Activated CD4-positive, alpha-beta T cell treated with anti-CD3 and anti-CD28 coated beads for 36 hours (primary cell): ENCODE data around the gene ZNF454. TPM values are rescaled to one million over a fixed set of nuclear protein-coding genes. Genes with fewer than 3 reads are reported as not detected.

ENCODE experiments used
- ATAC-seq: fragments of 200-7000 bp; cut with Tn5 transposase; one replicate; pipeline ENCODE4 v1.10.0; 2021; ENCODE audit warnings: mild to moderate bottlenecking, moderate library complexity
- CTCF ChIA-PET: fragments of 350-600 bp; sonication (Branson Sonifier 250); formaldehyde crosslinking; loops from one replicate; lab custom pipeline; 2021; ENCODE audit warnings: antibody characterized with exemption; lab: Charles Lee
- POLR2A ChIA-PET: fragments of 350-600 bp; sonication (Branson Sonifier 250); formaldehyde crosslinking; loops from one replicate; lab custom pipeline; 2021; ENCODE audit warnings: antibody characterized with exemption, inconsistent platforms; lab: Charles Lee
- DNase-seq: peaks from one replicate; pipeline ENCODE4 v3.0.0-alpha.2; 2020
- H3K27ac Mint-ChIP-seq: one replicate; pipeline ENCODE4 v1.8.0; 2021; ENCODE audit warnings: mixed read lengths
- H3K27me3 Mint-ChIP-seq: one replicate; pipeline ENCODE4 v1.8.0; 2021; ENCODE audit warnings: mixed read lengths
- H3K36me3 Mint-ChIP-seq: one replicate; pipeline ENCODE4 v1.8.0; 2021; ENCODE audit warnings: low read depth, mixed read lengths
- H3K4me1 Mint-ChIP-seq: one replicate; pipeline ENCODE4 v1.8.0; 2021; ENCODE audit warnings: mixed read lengths
- H3K4me3 Mint-ChIP-seq: one replicate; pipeline ENCODE4 v1.8.0; 2021; ENCODE audit warnings: mild to moderate bottlenecking, moderate library complexity, mixed read lengths
- H3K9me3 Mint-ChIP-seq: one replicate; pipeline ENCODE4 v1.8.0; 2021; ENCODE audit warnings: low read depth, mixed read lengths
- intact Hi-C, 2 experiments: fragments of 100-400 bp; cut with DNase I in 1 of 2; cut with micrococcal nuclease in 1 of 2; formaldehyde crosslinking; loops; one replicate each; pipeline versions ENCODE4 v1.14.2 to v1.15.1; 2022 to 2024; cut with DNase I, micrococcal nuclease
- total RNA-seq, 2 experiments: library from RNA; stranded (reverse); gene quantifications; one replicate each; pipeline ENCODE4 v1.2.3, GENCODE V29; 2021

Gene ZNF454
- not detected for total RNA-seq

GRCh38 chr5:178940569-178941360 is at the start of gene ZNF454:
Gene ZNF454 (plus strand): TSS chr5:178941198. CDS start chr5:178942792, 1,594 bp downstream.
- peaks cover 46% of the 10 kb centered on the region for H3K36me3 Mint-ChIP-seq
- no peak within 1 kb of the TSS for H3K4me3 Mint-ChIP-seq
- DNase-seq: no peak
- intact Hi-C loops: no loop called here
- POLR2A ChIA-PET: no interaction called here
- CTCF ChIA-PET: no interaction called here
- peaks cover 66% of the 10 kb centered on the region for H3K9me3 Mint-ChIP-seq
- no peak for ATAC-seq
- H3K27ac Mint-ChIP-seq: no peak within 1 kb of the TSS
- H3K27me3 Mint-ChIP-seq: peaks cover 26% of the 10 kb centered on the region
- H3K4me1 Mint-ChIP-seq: no peaks in the 10 kb centered on the region

GRCh38 chr5:178895615-178896571 is 45.1 kb upstream of the ZNF454 start, which contains the start of gene ZFP2:
Gene ZFP2 (plus strand): TSS chr5:178895913. CDS start chr5:178931314, 35,401 bp downstream.
- peak within 1 kb of the TSS; percentile 51 for H3K27ac Mint-ChIP-seq
- ATAC-seq (peak; percentile 97), DNase-seq (peak; percentile 63)
- ChIA-PET CTCF (no interaction called here), POLR2A (no interaction called here)
- H3K9me3 Mint-ChIP-seq: peaks cover 9% of the 10 kb centered on the region
- peaks cover 25% of the 10 kb centered on the region for H3K36me3 Mint-ChIP-seq
- intact Hi-C loops: loop anchor here (1.0 to 5.0 kb wide), 4 partner anchors 37 to 166 kb away; partner anchors contain the start of genes ZNF354B (in 2 of the 2), ZNF354A (in 1 of the 2) and ZNF879 (in 1 of the 2)
- H3K4me1 Mint-ChIP-seq: no peaks in the 10 kb centered on the region
- H3K4me3 Mint-ChIP-seq: peak within 1 kb of the TSS; percentile 69
- H3K27me3 Mint-ChIP-seq: no peaks in the 10 kb centered on the region

- no peak for DNase-seq
- CTCF ChIA-PET: interaction anchor here (0.6 kb wide), 1 partner anchor 692 kb away, joined by 3 read pairs; no protein-coding TSS in a partner anchor
- Mint-ChIP-seq H3K4me1 (no peaks in the 10 kb centered on the region), H3K4me3 (no peak overlapping the region), H3K9me3 (peaks cover 18% of the 10 kb centered on the region), H3K36me3 (peaks cover 31% of the 10 kb centered on the region), H3K27ac (no peak overlapping the region), H3K27me3 (no peaks in the 10 kb centered on the region)
- intact Hi-C loops: loop anchor here in 1 of 2 experiments (5.0 kb wide), 1 partner anchor 42 kb away; the partner anchor contains the start of gene ZNF354B
- POLR2A ChIA-PET: no interaction called here
- ATAC-seq: no peak
Measured at GRCh38 chr5:178899289-178899688, 41.7 kb upstream of the ZNF454 start.

- intact Hi-C loops: no loop called here
- DNase-seq (no peak), ATAC-seq (no peak)
- H3K4me3 Mint-ChIP-seq: no peak overlapping the region
- H3K27me3 Mint-ChIP-seq: no peaks in the 10 kb centered on the region
- ChIA-PET POLR2A (no interaction called here), CTCF (no interaction called here)
- H3K4me1 Mint-ChIP-seq: no peaks in the 10 kb centered on the region
- no peak overlapping the region for H3K27ac Mint-ChIP-seq
- peaks cover 20% of the 10 kb centered on the region for H3K9me3 Mint-ChIP-seq
- H3K36me3 Mint-ChIP-seq: peaks cover 37% of the 10 kb centered on the region
Measured at GRCh38 chr5:178902849-178903248, 38.1 kb upstream of the ZNF454 start.

- intact Hi-C loops: loop anchor here in 1 of 2 experiments (2.0 to 5.0 kb wide), 3 partner anchors 45 to 101 kb away; no protein-coding TSS in a partner anchor
- no peaks in the 10 kb centered on the region for H3K4me1 Mint-ChIP-seq
- DNase-seq (no peak), ATAC-seq (no peak)
- H3K27ac Mint-ChIP-seq: no peak overlapping the region
- no peaks in the 10 kb centered on the region for H3K27me3 Mint-ChIP-seq
- H3K9me3 Mint-ChIP-seq: peaks cover 80% of the 10 kb centered on the region
- CTCF ChIA-PET: no interaction called here
- no peak overlapping the region for H3K4me3 Mint-ChIP-seq
- POLR2A ChIA-PET: no interaction called here
- peaks cover 82% of the 10 kb centered on the region for H3K36me3 Mint-ChIP-seq
Measured at GRCh38 chr5:178931846-178932760, 8.9 kb upstream of the ZNF454 start.

GRCh38 chr5:178941361-178941760 is 363 bp downstream of the ZNF454 start:
- Mint-ChIP-seq H3K4me3 (no peak overlapping the region), H3K9me3 (peaks cover 63% of the 10 kb centered on the region)
- intact Hi-C loops: no loop called here

GRCh38 chr5:178965465-178966055 is 24.6 kb downstream of the ZNF454 start:
- no peak for DNase-seq
- intact Hi-C loops: no loop called here
- Mint-ChIP-seq H3K27ac (no peak overlapping the region), H3K9me3 (peaks cover 67% of the 10 kb centered on the region), H3K36me3 (peaks cover 35% of the 10 kb centered on the region), H3K4me1 (no peaks in the 10 kb centered on the region), H3K27me3 (no peaks in the 10 kb centered on the region), H3K4me3 (no peak overlapping the region)
- no peak for ATAC-seq
- CTCF ChIA-PET: no interaction called here
- POLR2A ChIA-PET: no interaction called here

More at GRCh38 chr5:178941361-178941760, 363 bp downstream of the ZNF454 start:
- H3K27ac Mint-ChIP-seq: no peak overlapping the region
- peaks cover 40% of the 10 kb centered on the region for H3K36me3 Mint-ChIP-seq
- no peaks in the 10 kb centered on the region for H3K4me1 Mint-ChIP-seq
- H3K27me3 Mint-ChIP-seq: peaks cover 26% of the 10 kb centered on the region
- DNase-seq (no peak), ATAC-seq (no peak)
- ChIA-PET POLR2A (no interaction called here), CTCF (no interaction called here)

- ChIA-PET CTCF (no interaction called here), POLR2A (no interaction called here)
- intact Hi-C loops: no loop called here
- Mint-ChIP-seq H3K4me3 (no peak overlapping the region), H3K27ac (no peak overlapping the region), H3K9me3 (peaks cover 36% of the 10 kb centered on the region), H3K27me3 (peaks cover 2% of the 10 kb centered on the region), H3K36me3 (peaks cover 4% of the 10 kb centered on the region), H3K4me1 (no peaks in the 10 kb centered on the region)
- no peak for DNase-seq
- ATAC-seq: no peak
Measured at GRCh38 chr5:178981381-178981780, 40.4 kb downstream of the ZNF454 start.

- Mint-ChIP-seq H3K27ac (no peak overlapping the region), H3K36me3 (peaks cover 2% of the 10 kb centered on the region), H3K9me3 (peaks cover 29% of the 10 kb centered on the region), H3K4me1 (no peaks in the 10 kb centered on the region), H3K27me3 (no peaks in the 10 kb centered on the region), H3K4me3 (no peak overlapping the region)
- ChIA-PET POLR2A (no interaction called here), CTCF (no interaction called here)
- DNase-seq (no peak), ATAC-seq (no peak)
- intact Hi-C loops: no loop called here
Measured at GRCh38 chr5:178982941-178983340, 41.9 kb downstream of the ZNF454 start.

- intact Hi-C loops: no loop called here
- no peak for ATAC-seq
Measured at GRCh38 chr5:178983728-178984127, 42.7 kb downstream of the ZNF454 start.

More at GRCh38 chr5:178983728-178984127, 42.7 kb downstream of the ZNF454 start:
- H3K27me3 Mint-ChIP-seq: no peaks in the 10 kb centered on the region
- no peak overlapping the region for H3K27ac Mint-ChIP-seq
- DNase-seq: no peak
- peaks cover 24% of the 10 kb centered on the region for H3K9me3 Mint-ChIP-seq
- no peak overlapping the region for H3K4me3 Mint-ChIP-seq
- ChIA-PET CTCF (interaction anchor here (0.7 kb wide), 1 partner anchor 10 kb away, joined by 3 read pairs; no protein-coding TSS in a partner anchor), POLR2A (no interaction called here)
- H3K36me3 Mint-ChIP-seq: peaks cover 2% of the 10 kb centered on the region
- no peaks in the 10 kb centered on the region for H3K4me1 Mint-ChIP-seq
